Stomach (tissue), 4 donors: ENCODE data around the gene RRP9.
"Not testable (repeated sequence)": the region's sequence is repeated elsewhere in the genome, so short reads cannot be mapped to it uniquely, and the experiment has no call there.

ENCODE experiments used
- CTCF ChIP-seq, 7 experiments: fragments of 450-650 bp in 4 of 7; fragments of 200-600 bp in 3 of 7; sonication (generic) in 3 of 7; IDR thresholded peaks; one replicate each; pipeline ENCODE4 v1.5.1; 2016 to 2019; ENCODE audit warnings: antibody characterized with exemption in 7 of 7, control low read depth in 2 of 7, mild to moderate bottlenecking in 1 of 7
- EP300 ChIP-seq: sonication (generic); formaldehyde crosslinking; IDR thresholded peaks from one replicate; pipeline ENCODE4 v1.6.1; 2017; ENCODE audit warnings: antibody characterized with exemption
- POLR2A ChIP-seq, 4 donors: fragments of 450-650 bp; IDR thresholded peaks; one replicate each; pipeline ENCODE4 v1.6.1; 2016; ENCODE audit warnings: antibody characterized with exemption in 4 of 4, control low read depth in 2 of 4, mild to moderate bottlenecking in 1 of 4, moderate library complexity in 1 of 4
- POLR2AphosphoS5 ChIP-seq, 3 donors: sonication (generic); formaldehyde crosslinking; IDR thresholded peaks; one replicate each; pipeline ENCODE4 v1.6.1; 2016; ENCODE audit warnings: antibody characterized with exemption in 3 of 3

GRCh38 chr3:51928981-51929380, 12.7 kb downstream of the RRP9 start:
- not testable (repeated sequence) for TF ChIP-seq POLR2AphosphoS5 (IDR thresholded peaks at IDR 0.05); CTCF (IDR thresholded peaks at IDR 0.05); POLR2A (IDR thresholded peaks at IDR 0.05); EP300
